T47D (cell line): Measurements from ENCODE around the gene DAPK3.

Experiments used
- DNase-seq, 2 experiments: peaks; one replicate each; pipeline versions ENCODE4 v3.0.0 to v3.0.0-alpha.2; 2011 to 2012; ENCODE audit warnings: low read depth in 1 of 2, low spot score in 1 of 2
- JUND ChIP-seq: IDR thresholded peaks from 2 replicates; pipeline ENCODE4 v1.6.1; 2012; ENCODE audit warnings: low read depth
- in situ Hi-C: cut with HindIII; loops from 2 replicates; pipeline ENCODE4 v1.10.0; 2016; ENCODE audit warnings: low sequenced_read_pairs, low pct_unique_long_range_greater_than_20kb

Gene DAPK3

DNA sequence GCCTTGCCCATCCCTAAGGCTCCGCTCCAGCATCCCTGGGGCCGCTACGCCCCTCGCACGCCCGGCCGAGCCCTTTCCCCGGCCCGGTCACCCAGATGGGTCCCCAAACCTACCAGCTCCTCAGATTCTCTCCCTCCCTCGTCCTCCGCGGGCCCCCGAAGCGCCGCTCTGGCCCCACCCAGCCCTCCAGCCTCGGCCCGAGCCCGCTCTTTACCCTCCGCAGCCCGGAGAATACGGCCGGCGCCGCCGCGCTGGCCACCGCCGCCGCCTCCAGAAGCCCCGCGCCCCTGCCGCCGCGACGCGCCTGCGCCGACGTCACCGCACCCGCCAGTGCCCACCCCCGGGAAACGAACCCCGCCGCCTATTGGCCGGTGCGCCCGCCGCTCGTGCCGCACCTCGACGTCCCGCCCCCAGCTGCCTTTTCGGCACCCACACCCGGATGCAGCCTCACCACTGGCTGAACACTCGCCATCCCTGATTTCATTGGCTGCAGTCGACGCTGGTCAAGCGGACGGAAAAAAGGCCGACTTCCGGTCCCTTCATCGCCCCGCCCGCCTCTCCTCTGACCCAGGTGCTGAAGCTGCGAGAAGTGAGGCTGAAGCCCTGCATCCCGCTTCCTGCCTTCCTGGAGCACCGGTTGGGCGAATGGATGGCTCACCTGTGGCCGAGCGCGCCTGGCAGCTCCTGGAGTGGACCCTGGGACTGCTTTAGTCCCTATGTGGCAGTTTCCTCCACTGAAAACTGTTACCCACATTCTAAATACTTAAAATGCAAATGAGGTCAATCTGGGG lies at the start of gene DAPK3:
Gene DAPK3 (minus strand): TSS at position 292 of the 791 bp plus-strand sequence. CDS start 1,364 bp downstream, outside the sequence.
- DNase-seq: peak; percentile 73 to 98
- in situ Hi-C loops: no loop called here
- TF ChIP-seq JUND: no peak

DNA sequence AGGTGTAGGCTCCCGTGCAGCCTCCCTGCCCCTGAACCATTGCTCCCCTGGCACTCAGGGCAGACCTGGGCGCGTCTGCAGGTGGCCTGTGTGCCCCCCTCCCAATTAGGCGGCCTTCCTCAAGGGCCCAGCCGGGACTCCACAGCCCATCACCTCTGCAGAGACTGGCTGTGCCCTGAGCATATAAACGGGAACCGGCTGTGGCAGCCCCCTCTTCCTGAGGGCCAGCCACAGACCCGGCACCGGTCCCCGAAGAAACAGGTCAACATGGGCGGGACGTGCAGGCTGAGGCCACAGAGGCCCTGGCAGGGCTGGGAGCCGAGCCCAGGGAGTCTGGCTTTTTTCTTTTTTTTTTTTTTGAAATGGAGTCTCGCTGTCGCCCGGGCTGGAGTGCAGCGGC lies 48.7 kb upstream of the DAPK3 start:
- no peak for TF ChIP-seq JUND
- in situ Hi-C loops: no loop called here
- DNase-seq: no peak

DNA sequence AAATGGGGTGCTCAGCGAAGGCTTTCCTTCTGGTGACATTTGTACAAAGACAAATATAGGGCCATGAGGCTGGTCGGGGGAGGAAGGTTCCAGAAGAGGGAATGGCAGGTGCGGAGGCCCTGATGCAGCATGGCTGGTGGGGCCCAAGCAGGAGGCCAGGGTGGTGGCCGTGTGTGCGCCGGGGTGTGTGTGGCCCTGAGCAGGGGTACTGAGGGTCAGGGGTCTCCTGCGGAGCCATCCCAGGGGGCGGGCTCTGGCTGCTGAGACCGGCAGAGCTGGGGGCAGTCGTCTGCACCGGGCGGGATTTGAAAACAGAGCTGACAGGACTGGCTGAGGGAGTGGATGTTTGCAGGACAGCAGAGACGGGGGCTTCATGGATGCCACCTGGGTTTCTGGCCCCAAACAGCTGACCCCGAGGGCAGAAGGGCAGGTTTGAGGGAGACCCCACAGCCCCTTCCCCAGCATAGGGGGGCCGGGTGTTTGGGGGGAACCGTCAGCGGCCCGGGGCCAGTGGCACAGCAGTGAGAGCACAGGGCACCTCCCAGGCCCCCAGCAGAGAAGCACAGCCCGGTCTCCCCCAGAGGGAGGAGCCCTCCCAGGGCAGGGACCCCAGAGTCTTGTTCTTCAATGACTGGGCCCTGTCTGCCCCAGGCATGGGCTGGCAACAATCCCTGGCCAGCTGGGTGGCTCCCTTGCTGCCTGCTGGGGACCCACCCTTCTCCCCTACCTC lies 48.0 kb upstream of the DAPK3 start:
- no peak for TF ChIP-seq JUND
- in situ Hi-C loops: no loop called here
- no peak for DNase-seq

DNA sequence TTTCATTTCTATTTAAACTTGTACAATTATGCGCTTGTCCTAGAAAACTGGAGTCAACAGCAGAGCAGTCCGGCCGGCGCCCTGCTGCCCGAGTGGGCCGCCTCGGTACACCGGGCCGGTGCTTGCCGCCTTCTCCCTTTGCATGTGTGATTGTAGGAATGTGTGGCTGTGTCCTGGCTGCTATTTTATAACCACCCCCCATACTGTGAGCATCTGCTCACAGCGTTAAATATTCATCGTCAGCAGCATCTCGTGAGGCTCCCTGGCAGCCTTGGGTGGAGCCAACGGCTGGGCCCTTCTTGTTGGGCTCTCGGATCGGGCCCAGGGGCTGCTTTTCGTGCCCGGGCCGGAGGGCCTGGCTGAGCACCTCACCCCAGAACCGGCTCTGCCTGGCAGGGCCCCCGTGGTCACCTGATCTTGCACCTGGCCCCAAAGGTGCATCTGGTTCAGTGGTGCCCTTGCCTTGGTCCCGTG lies 47.3 kb upstream of the DAPK3 start:
- DNase-seq: no peak
- TF ChIP-seq JUND: no peak
- in situ Hi-C loops: no loop called here

DNA sequence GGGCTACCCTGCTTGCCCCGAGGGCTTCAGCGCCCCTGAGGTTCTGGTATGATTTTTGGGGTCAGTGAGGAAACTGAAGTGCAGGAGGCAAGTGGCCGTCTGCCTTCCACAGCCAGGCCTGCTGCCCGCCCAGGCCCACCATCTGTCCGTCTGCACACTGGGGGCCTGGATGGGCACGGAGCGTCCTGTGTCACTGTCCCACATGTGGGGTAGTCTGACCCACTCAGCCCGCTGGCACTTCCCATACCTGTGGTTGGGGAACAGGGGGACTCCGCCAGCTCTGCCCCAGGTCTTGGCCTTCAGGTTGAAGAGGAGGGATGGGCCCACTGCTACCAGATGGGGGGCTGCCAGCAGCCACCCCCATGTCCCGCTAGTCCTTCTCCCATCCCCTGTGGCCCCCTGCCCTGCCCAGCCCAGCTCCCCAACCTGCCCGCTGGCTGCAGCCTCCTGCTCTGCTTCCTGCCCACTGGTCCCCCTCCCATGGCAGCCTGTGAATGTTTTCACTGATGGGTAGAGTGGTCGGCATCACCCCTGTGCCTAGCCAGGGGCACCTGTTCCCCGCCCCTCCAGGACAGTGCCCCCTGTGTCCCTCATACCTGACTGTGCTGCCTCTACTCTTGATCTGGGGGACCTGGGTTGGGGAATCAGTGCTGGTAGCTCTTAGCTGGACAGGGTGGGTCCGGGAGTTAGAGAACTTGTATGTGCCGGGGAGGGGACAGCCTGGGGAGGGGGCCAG lies 46.2 kb upstream of the DAPK3 start:
- in situ Hi-C loops: no loop called here
- TF ChIP-seq JUND: no peak
- DNase-seq: no peak

DNA sequence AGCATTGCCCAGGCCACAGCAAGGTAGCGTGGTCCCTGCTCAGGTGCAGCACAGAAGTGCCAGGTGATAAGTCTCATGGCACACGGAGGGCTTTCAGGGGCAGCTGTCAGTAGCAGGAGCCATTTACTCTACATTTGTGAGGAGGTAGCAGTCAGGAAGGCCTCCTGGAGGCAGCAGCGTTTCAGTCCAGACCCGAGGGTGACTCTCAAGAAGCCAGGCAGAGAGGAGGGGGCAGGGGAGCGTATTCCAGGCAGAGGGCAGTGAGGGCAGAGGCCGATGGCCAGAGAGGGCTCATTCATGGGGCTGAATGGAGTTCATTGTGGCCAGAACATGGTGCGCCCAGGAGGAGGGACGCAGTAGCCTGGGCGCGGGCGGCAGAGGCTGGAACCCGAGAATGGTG lies 45.6 kb upstream of the DAPK3 start:
- no peak for TF ChIP-seq JUND
- DNase-seq: no peak
- in situ Hi-C loops: no loop called here

DNA sequence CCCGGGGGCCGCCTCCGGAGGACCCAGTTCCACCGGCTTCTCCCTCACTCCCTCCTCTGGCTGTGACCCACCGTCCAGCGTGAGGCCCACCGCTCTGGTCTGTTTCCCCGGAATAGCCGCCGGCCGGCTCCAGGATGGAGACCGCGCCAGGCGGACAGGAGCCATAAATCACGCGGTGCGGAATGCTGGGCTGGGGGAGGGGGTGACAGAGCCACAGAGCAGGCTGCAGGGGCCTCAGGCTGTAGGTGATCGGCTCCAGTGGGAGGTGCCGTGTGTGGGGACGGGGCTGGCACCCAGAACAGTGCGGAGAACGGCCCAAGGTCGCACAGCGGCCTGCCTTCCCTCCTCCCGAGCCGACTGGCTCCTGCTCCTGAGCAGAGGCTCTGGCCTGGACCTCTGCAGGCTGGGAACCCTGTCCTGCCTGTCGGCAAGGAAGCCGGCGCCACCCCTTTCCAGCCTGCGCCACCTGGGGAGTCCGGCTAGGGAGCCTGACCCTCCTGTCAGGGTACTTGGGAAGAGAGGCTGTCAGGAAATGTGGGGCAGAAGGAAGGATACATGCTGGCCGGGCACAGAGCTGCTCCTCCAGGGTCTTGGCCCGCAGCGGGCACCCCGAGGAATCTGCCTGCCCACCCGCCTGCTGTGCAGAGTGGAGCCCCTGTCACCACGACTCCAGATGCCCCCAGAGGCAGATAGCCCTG lies 45.0 kb upstream of the DAPK3 start:
- TF ChIP-seq JUND: no peak
- in situ Hi-C loops: no loop called here
- no peak for DNase-seq

DNA sequence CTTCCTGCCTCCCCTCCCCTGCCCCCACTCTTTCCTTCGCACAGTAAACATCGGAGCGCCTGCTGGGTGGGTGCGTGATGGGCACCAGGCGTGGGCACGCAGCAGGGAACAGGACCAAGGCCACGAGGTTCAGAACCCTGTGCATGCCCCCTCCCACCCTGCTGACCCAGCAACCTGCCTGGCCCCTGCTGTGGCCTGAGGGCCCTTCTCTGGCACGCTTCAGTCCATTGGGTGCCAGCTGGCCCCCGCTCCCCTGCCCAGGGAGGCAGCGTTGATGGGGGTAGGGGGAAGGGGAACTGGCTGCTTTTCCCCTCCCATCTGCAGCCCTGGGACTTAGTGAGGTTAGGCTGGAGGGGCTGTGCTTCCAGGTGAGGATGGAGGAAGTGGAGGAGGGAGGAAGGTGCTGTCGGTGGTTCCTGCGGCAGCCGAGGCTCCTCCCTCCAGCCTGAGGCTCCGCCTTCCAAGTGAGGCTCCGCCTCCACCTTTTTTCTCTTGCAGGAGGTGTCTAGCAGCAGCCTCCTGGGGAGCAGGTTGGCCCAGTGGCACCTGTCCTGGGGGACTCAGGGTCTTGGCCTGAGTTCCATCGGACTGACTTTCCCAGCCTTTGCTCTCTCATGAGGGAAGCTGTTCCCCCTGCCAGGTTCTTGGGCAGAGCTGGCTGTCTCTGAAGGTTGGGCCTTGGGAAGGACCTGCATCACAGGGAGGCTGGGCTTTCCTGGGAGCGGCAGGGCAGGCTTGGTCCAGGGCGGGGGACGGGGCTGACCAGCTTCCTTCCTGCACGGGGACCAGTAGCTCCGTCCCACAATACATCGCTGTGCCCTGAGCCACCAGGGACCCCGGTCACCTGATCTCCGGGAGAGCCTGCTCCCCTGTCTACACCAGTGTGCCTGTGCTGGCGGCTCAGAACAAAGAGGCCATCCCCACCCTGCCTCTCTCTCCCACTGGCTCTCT lies 43.9 kb upstream of the DAPK3 start:
- in situ Hi-C loops: no loop called here
- TF ChIP-seq JUND: no peak
- peak in 1 of 2 experiments; percentile 46 for DNase-seq

DNA sequence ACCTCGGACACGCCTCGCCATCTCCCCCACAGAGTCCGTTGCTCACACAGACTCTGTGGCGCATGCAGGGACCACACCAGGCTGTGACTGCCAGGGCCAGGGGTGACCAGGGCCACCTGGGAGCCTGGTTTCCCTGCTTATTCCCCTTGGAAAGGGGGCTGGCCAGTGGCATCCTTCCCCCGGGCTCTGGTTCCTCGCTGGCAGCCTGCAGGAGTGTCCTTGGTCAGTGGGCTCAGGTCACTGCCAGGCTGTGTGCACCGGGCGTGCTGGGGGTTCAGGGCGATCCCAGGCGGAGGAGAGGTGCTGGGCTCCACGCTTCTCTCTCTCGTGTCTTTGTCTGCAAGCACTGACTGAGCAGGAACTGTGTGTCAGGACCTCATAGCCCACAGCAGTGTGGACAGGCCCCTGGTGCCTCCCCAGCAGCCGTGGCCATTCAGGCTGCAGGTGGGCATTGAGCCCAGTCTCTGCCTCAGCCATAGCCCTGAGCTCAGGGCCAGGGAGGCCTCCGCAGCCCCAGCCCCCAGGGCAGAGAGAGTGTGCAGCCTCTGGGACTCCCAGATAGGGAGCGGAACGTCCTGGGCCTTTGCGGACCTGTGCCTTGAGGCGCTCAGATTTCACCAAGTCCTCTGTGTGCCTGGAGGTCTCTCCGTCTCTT lies 43.1 kb upstream of the DAPK3 start:
- in situ Hi-C loops: no loop called here
- no peak for DNase-seq
- no peak for TF ChIP-seq JUND

DNA sequence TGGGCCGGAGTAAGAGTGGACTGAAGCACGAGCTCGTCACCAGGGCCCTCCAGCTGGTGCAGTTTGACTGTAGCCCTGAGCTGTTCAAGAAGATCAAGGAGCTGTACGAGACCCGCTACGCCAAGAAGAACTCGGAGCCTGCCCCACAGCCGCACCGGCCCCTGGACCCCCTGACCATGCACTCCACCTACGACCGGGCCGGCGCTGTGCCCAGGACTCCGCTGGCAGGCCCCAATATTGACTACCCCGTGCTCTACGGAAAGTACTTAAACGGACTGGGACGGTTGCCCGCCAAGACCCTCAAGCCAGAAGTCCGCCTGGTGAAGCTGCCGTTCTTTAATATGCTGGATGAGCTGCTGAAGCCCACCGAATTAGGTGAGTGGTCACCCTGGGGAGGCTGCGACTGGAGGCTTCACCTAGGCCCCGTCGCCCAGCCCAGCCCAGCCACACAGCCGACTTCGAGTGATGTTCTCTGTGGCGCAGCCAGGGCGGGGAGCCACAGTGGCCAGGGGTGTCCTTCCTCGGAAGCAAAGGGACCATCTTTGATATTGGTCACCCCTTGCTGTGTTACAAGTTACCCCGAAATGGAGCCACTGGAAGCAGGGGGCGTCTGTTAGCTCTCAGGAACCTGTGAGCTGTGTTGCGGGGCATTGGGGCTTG lies 42.2 kb upstream of the DAPK3 start:
- in situ Hi-C loops: no loop called here
- no peak for DNase-seq
- TF ChIP-seq JUND: no peak
